Measurements from ENCODE around the gene SLC25A53. TPM values are rescaled to one million over a fixed set of nuclear protein-coding genes. Genes with fewer than 3 reads are reported as not detected.
A peak's percentile ranks its signal among the peaks of the same experiment; 100 is the strongest.

SLC25A53 gene
- total and polyA plus RNA-seq, 2 experiments from 2014 or later: 2.2 to 3.7 TPM

GRCh38 chrX:104122829-104123228 lies 34.0 kb downstream of the SLC25A53 start:
- Histone ChIP-seq H3K27me3 (ENCODE audit: insufficient read depth) (no peaks in the 10 kb centered on the region), H3K4me2 (no peak overlapping the region), H3K27ac (ENCODE audit: low read depth) (no peak overlapping the region), H3K79me2 (replicated peaks; ENCODE audit: insufficient read depth) (no peaks in the 10 kb centered on the region), H3K36me3 (ENCODE audit: insufficient read depth) (no peaks in the 10 kb centered on the region), H3F3A (replicated peaks; ENCODE audit: low read depth) (no peaks in the 10 kb centered on the region), H2AFZ (no peak overlapping the region), H3K9me2 (ENCODE audit: insufficient read depth) (no peaks in the 10 kb centered on the region), H4K20me1 (replicated peaks; ENCODE audit: insufficient read depth) (no peaks in the 10 kb centered on the region), H3K4me3 (no peak overlapping the region), H3K4me1 (ENCODE audit: insufficient read depth) (no peaks in the 10 kb centered on the region)
- Mint-ChIP-seq H3K36me3 (ENCODE audit: low read depth) (no peaks in the 10 kb centered on the region), H3K4me1 (peaks cover 7% of the 10 kb centered on the region; the same call in 2 of the 3 replicates), H3K27ac (no peak overlapping the region), H3K4me3 (no peak overlapping the region), H3K27me3 (ENCODE audit: insufficient read depth, low read depth, poor library complexity) (no peaks in the 10 kb centered on the region), H3K9me3 (no peaks in the 10 kb centered on the region; the same call in 2 of the 3 replicates)
- TF ChIP-seq STAT1 (IDR thresholded peaks at IDR 0.05; ENCODE audit: unreplicated experiment) (no peak), EZH2phosphoT487 (IDR thresholded peaks at IDR 0.05; ENCODE audit: unreplicated experiment) (no peak), ZNF331 (CRISPR knock-in tag; IDR thresholded peaks at IDR 0.05; ENCODE audit: low read depth) (no peak), NANOG (IDR thresholded peaks at IDR 0.05; ENCODE audit: borderline replicate concordance) (no peak)
- DNase-seq (ENCODE audit: low spot score) (no peak), ATAC-seq (no peak)

GRCh38 chrX:104118765-104119164 lies 38.0 kb downstream of the SLC25A53 start:
- Histone ChIP-seq H2AFZ (no peak overlapping the region), H3K4me2 (no peak overlapping the region), H3K9me2 (ENCODE audit: insufficient read depth) (no peaks in the 10 kb centered on the region), H3K27me3 (ENCODE audit: insufficient read depth) (no peaks in the 10 kb centered on the region), H3K4me3 (no peak overlapping the region), H3K36me3 (ENCODE audit: insufficient read depth) (no peaks in the 10 kb centered on the region), H3K79me2 (replicated peaks; ENCODE audit: insufficient read depth) (no peaks in the 10 kb centered on the region), H3K4me1 (ENCODE audit: insufficient read depth) (peaks cover 3% of the 10 kb centered on the region), H4K20me1 (replicated peaks; ENCODE audit: insufficient read depth) (no peaks in the 10 kb centered on the region), H3K27ac (ENCODE audit: low read depth) (no peak overlapping the region), H3F3A (replicated peaks; ENCODE audit: low read depth) (no peaks in the 10 kb centered on the region)
- DNase-seq (ENCODE audit: low spot score) (peak; percentile 19), ATAC-seq (no peak)
- Mint-ChIP-seq H3K27me3 (ENCODE audit: insufficient read depth, low read depth, poor library complexity) (peaks cover 2% of the 10 kb centered on the region), H3K9me3 (no peaks in the 10 kb centered on the region; the same call in 2 of the 3 replicates), H3K4me3 (no peak overlapping the region), H3K27ac (no peak overlapping the region), H3K36me3 (ENCODE audit: low read depth) (no peaks in the 10 kb centered on the region), H3K4me1 (peaks cover 21% of the 10 kb centered on the region; the same call in 2 of the 3 replicates)
- no peak for TF ChIP-seq CTCF (conservative IDR thresholded peaks at IDR 0.05; ENCODE audit: low read depth in 2 of 2)
- TF ChIP-seq CREB1 (CRISPR knock-in tag; IDR thresholded peaks at IDR 0.05; ENCODE audit: low read depth): no peak
- no peak for TF ChIP-seq NANOG (IDR thresholded peaks at IDR 0.05; ENCODE audit: borderline replicate concordance)
- TF ChIP-seq ZNF114 (CRISPR knock-in tag; IDR thresholded peaks at IDR 0.05): no peak
- no peak for TF ChIP-seq REST (IDR thresholded peaks at IDR 0.05; ENCODE audit: unreplicated experiment)
- TF ChIP-seq EZH2phosphoT487 (IDR thresholded peaks at IDR 0.05; ENCODE audit: unreplicated experiment): no peak
- TF ChIP-seq EZH2 (IDR thresholded peaks at IDR 0.05; ENCODE audit: low read depth, unreplicated experiment): no peak
- no peak for TF ChIP-seq STAT1 (IDR thresholded peaks at IDR 0.05; ENCODE audit: unreplicated experiment)
- no peak for TF ChIP-seq JUNB (IDR thresholded peaks at IDR 0.05; ENCODE audit: unreplicated experiment)
- no peak for TF ChIP-seq ZNF462 (CRISPR knock-in tag; IDR thresholded peaks at IDR 0.05)
